HepG2 (cell line): Measurements from ENCODE around the gene SIK3. TPM values are rescaled to one million over a fixed set of nuclear protein-coding genes. Genes with fewer than 3 reads are reported as not detected.
A peak's percentile ranks its signal among the peaks of the same experiment; 100 is the strongest.

Source experiments
- ATRX ChIP-seq: sonication (generic); formaldehyde crosslinking; IDR thresholded peaks from 2 replicates; pipeline ENCODE4 v1.4.0; 2020; ENCODE audit warnings: missing genetic modification reagents, borderline replicate concordance
- CENPT ChIP-seq: sonication (generic); formaldehyde crosslinking; IDR thresholded peaks from 2 replicates; pipeline ENCODE4 v1.8.0; 2022; ENCODE audit warnings: low read depth, mild to moderate bottlenecking, moderate library complexity, missing genetic modification reagents
- ELK4 ChIP-seq: sonication (generic); formaldehyde crosslinking; IDR thresholded peaks from 2 replicates; pipeline ENCODE4 v1.9.0; 2021; ENCODE audit warnings: missing genetic modification reagents, borderline replicate concordance
- GATA4 ChIP-seq: sonication (generic); IDR thresholded peaks from 2 replicates; pipeline ENCODE4 v1.6.1; 2016; ENCODE audit warnings: antibody characterized with exemption, low read depth, borderline replicate concordance
- GATAD2A ChIP-seq: IDR thresholded peaks from 2 replicates; pipeline ENCODE4 v1.6.1; 2016
- GPBP1L1 ChIP-seq: sonication (generic); formaldehyde crosslinking; IDR thresholded peaks from 2 replicates; pipeline ENCODE4 v1.5.0; 2020; ENCODE audit warnings: mild to moderate bottlenecking, missing genetic modification reagents
- JARID2 ChIP-seq: sonication (generic); formaldehyde crosslinking; IDR thresholded peaks from 2 replicates; pipeline ENCODE4 v1.8.1; 2023; ENCODE audit warnings: missing genetic modification reagents, inconsistent platforms; ENCODE audit not compliant: insufficient replicate concordance
- KDM5B ChIP-seq: sonication (generic); formaldehyde crosslinking; IDR thresholded peaks from 2 replicates; pipeline ENCODE4 v1.4.0; 2020; ENCODE audit warnings: missing genetic modification reagents, mild to moderate bottlenecking, borderline replicate concordance
- MAFF ChIP-seq: IDR thresholded peaks from 2 replicates; pipeline ENCODE4 v1.6.1; 2011; ENCODE audit warnings: low read depth, low read length, improper control_type of control experiment
- MATR3 ChIP-seq: sonication (generic); formaldehyde crosslinking; IDR thresholded peaks from 2 replicates; pipeline ENCODE4 v1.4.0; 2020; ENCODE audit warnings: missing genetic modification reagents
- NAIF1 ChIP-seq: sonication (generic); formaldehyde crosslinking; IDR thresholded peaks from 2 replicates; pipeline ENCODE4 v1.5.0; 2020; ENCODE audit warnings: mild to moderate bottlenecking, missing genetic modification reagents, borderline replicate concordance
- SUZ12 ChIP-seq: fragments of 150-350 bp; IDR thresholded peaks from 2 replicates; pipeline ENCODE4 v1.6.1; 2014; ENCODE audit warnings: low read depth, low read length
- TCF7L2 ChIP-seq: IDR thresholded peaks from 2 replicates; pipeline ENCODE4 v1.6.1; 2011; ENCODE audit warnings: mild to moderate bottlenecking, low read depth, low read length, moderate library complexity
- USF2 ChIP-seq, 2 experiments: sonication (generic) in 1 of 2; formaldehyde crosslinking in 1 of 2; IDR thresholded peaks; 2 replicates each; pipeline versions ENCODE4 v1.5.1 to v1.6.1; 2011 to 2020; ENCODE audit warnings: borderline replicate concordance in 1 of 2, low read depth in 1 of 2, low read length in 1 of 2, mild to moderate bottlenecking in 1 of 2, missing genetic modification reagents in 1 of 2, moderate library complexity in 1 of 2
- ZNF20 ChIP-seq: sonication (generic); formaldehyde crosslinking; IDR thresholded peaks from 2 replicates; pipeline ENCODE4 v1.4.0; 2020; ENCODE audit warnings: mild to moderate bottlenecking, moderate library complexity, missing genetic modification reagents
- ZNF280D ChIP-seq: sonication (generic); formaldehyde crosslinking; IDR thresholded peaks from 2 replicates; pipeline ENCODE4 v1.5.1; 2020; ENCODE audit warnings: mild to moderate bottlenecking, missing genetic modification reagents
- ZNF282 ChIP-seq: fragments of 450-650 bp; IDR thresholded peaks from 2 replicates; pipeline ENCODE4 v1.6.1; 2018; ENCODE audit not compliant: partially characterized antibody
- ZNF331 ChIP-seq: sonication (generic); formaldehyde crosslinking; IDR thresholded peaks from 2 replicates; pipeline ENCODE4 v1.4.0; 2020; ENCODE audit warnings: missing genetic modification reagents
- ZNF557 ChIP-seq: sonication (generic); formaldehyde crosslinking; IDR thresholded peaks from 2 replicates; pipeline ENCODE4 v1.4.0; 2020; ENCODE audit warnings: missing genetic modification reagents
- ZNF616 ChIP-seq: sonication (generic); formaldehyde crosslinking; IDR thresholded peaks from 2 replicates; pipeline ENCODE4 v1.5.0; 2020; ENCODE audit warnings: low read depth, mild to moderate bottlenecking, missing genetic modification reagents
- ZNF652 ChIP-seq: IDR thresholded peaks from 2 replicates; pipeline ENCODE4 v1.6.1; 2016; ENCODE audit warnings: low read depth, borderline replicate concordance
- ZNF841 ChIP-seq: sonication (generic); formaldehyde crosslinking; IDR thresholded peaks from 2 replicates; pipeline ENCODE4 v1.8.1; 2023; ENCODE audit warnings: missing genetic modification reagents, borderline replicate concordance
- polyA plus RNA-seq, 8 experiments: library from polyadenylated mRNA; depleted of rRNA in 3 of 8; stranded (reverse) in 7 of 8; unstranded in 1 of 8; fragments of >200 nt; fragmentation: Illumina TruSeq in 4 of 8; extraction: Trizol in 4 of 8; gene quantifications; 2 replicates each; pipeline versions ENCODE4 v1.2.1 to v1.2.3, GENCODE V29; 2011 to 2016; ENCODE audit warnings: low read depth in 4 of 8, missing spikeins in 1 of 8, mixed read lengths in 1 of 8; ENCODE audit not compliant: insufficient read depth in 1 of 8
- total RNA-seq, 5 experiments: library from RNA; depleted of rRNA; stranded (reverse); fragments of >200 nt; fragmentation: Illumina TruSeq; extraction: Trizol; gene quantifications; 2 replicates each; pipeline ENCODE4 v1.2.3, GENCODE V29; 2016; ENCODE audit warnings: low read depth in 1 of 5

Gene SIK3
- total and polyA plus RNA-seq, 2 of the 13 experiments (the other 11 are each of a cell fraction or from before 2014, with no cell fraction given) = 5.7 to 9.8 TPM

GRCh38 chr11:116829525-116830183 lies 268.6 kb downstream of the SIK3 start, which contains the start of gene APOC3 (continued):
- TF ChIP-seq ZNF331 (CRISPR knock-in tag) (0 out of 2 replicates have a peak, but pooled peaks have one; percentile 30), GATA4 (peak; percentile 78; the same call in 1 of the 2 replicates), MATR3 (CRISPR knock-in tag) (no peak), GPBP1L1 (CRISPR knock-in tag) (no peak), ZNF557 (CRISPR knock-in tag) (no peak), ZNF20 (CRISPR knock-in tag) (no peak), USF2 (IDR thresholded peaks at IDR 0.05; ENCODE audit: low read depth, low read length) (no peak), USF2 (CRISPR knock-in tag; IDR thresholded peaks at IDR 0.05; ENCODE audit: borderline replicate concordance) (0 out of 2 replicates have a peak, but pooled peaks have one; percentile 34), KDM5B (CRISPR knock-in tag) (peak; percentile 50; the same call in 1 of the 2 replicates), JARID2 (CRISPR knock-in tag) (no peak), MAFF (no peak), ZNF841 (CRISPR knock-in tag) (no peak), ELK4 (no peak), CENPT (CRISPR knock-in tag) (no peak), ZNF282 (no peak), ZNF652 (CRISPR knock-in tag) (0 out of 2 replicates have a peak, but pooled peaks have one; percentile 16), ATRX (CRISPR knock-in tag) (no peak), TCF7L2 (no peak), GATAD2A (CRISPR knock-in tag) (peak; percentile 90), SUZ12 (no peak), ZNF280D (CRISPR knock-in tag) (no peak), ZNF616 (CRISPR knock-in tag) (no peak), NAIF1 (CRISPR knock-in tag) (no peak)
